ENCODE data around the gene PRAME. TPM values are rescaled to one million over a fixed set of nuclear protein-coding genes. Genes with fewer than 3 reads are reported as not detected.

PRAME gene
- total RNA-seq, 2 donors from 2014 or later, result 0.19 TPM; not detected in 1

DNA sequence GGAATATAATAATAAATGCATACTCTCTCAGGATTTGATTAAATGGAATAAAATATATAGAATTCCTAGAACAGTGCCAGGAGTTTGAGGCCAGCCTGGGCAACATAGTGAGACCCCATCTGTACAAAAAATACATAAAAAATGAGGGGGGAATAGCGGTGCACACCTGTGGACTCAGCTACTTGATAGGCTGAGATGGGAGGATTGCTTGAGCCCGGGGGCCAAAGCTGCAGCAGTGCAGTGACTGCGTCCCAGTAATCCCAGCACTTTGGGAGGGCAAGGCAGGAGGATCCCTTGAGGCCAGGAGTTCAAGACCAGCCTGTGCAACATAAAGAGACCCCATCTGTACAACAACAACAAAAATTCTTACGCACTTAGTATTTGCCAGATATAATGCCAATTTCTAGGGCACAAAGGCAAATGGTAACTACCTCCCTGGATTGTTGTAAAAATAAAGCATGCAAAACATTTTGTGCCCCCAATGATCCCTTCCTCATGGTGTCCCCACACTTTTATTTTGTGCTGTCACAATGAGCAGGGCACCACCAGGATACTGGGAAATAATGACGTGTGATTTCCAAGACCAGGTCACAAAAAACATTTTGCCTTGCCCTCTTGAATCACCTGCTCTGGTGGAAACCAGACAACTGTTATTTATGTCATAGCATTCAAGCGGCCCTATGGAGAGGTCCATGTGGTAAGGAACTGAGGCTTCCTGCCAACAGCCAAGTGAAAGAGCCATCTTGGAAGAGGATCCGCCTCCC is 20.7 kb downstream of the PRAME start:
- Histone ChIP-seq H3K27ac (no peak overlapping the region), H3K9me3 (peaks cover 0 to 7% of the 10 kb centered on the region in 2 donors), H3K4me1 (no peaks in the 10 kb centered on the region), H3K27me3 (no peaks in the 10 kb centered on the region), H3K4me3 (no peak overlapping the region), H3K36me3 (no peaks in the 10 kb centered on the region)
- TF ChIP-seq, protein P1, sequence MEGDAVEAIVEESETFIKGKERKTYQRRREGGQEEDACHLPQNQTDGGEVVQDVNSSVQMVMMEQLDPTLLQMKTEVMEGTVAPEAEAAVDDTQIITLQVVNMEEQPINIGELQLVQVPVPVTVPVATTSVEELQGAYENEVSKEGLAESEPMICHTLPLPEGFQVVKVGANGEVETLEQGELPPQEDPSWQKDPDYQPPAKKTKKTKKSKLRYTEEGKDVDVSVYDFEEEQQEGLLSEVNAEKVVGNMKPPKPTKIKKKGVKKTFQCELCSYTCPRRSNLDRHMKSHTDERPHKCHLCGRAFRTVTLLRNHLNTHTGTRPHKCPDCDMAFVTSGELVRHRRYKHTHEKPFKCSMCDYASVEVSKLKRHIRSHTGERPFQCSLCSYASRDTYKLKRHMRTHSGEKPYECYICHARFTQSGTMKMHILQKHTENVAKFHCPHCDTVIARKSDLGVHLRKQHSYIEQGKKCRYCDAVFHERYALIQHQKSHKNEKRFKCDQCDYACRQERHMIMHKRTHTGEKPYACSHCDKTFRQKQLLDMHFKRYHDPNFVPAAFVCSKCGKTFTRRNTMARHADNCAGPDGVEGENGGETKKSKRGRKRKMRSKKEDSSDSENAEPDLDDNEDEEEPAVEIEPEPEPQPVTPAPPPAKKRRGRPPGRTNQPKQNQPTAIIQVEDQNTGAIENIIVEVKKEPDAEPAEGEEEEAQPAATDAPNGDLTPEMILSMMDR (IDR thresholded peaks at IDR 0.05), result no peak
- DNase-seq (ENCODE audit: low spot score), result no peak

DNA sequence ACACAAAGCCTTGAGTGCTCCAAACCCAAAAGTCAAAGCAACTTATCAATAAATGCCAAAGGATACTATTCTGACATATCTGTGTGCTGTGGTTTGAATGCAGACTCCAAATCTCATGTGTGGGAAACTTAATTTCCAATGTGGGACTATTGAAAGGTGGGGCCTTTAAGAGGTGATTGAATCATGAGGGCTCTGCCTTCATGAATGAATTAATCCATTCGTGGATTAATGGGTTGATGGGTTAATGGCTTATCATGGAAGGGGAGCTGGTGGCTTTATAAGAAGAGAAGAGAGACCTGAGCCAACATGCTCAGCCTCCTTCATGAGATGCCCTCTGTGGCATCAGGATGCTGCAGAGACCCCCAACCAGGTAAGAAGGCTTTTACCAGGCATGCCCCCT is 22.1 kb downstream of the PRAME start:
- Histone ChIP-seq H3K27ac (no peak overlapping the region), H3K27me3 (no peaks in the 10 kb centered on the region), H3K9me3 (peaks cover 0 to 7% of the 10 kb centered on the region in 2 donors), H3K36me3 (no peaks in the 10 kb centered on the region), H3K4me1 (no peaks in the 10 kb centered on the region), H3K4me3 (no peak overlapping the region)
- TF ChIP-seq, protein P1 (IDR thresholded peaks at IDR 0.05), result no peak
- DNase-seq (ENCODE audit: low spot score), result no peak

DNA sequence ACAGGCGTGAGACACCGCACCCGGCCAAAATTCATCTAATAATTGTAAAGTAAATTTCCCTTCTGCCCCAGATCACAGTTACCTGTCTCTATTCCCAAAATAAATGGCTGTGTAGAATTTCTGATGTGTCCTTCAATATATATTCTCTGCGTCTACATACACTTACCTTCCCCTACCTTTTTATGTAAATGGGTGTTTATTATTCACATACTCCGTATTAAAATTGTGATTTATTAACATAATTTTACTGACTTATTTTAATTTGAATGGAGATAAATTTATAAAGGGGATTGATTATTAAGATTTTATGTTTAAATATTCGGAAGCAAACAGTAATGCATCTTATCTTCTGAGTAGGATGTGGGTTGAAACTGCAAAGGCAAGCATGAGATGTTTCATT is 22.6 kb downstream of the PRAME start:
- Histone ChIP-seq H3K4me3 (no peak overlapping the region), H3K36me3 (no peaks in the 10 kb centered on the region), H3K4me1 (no peaks in the 10 kb centered on the region), H3K27ac (no peak overlapping the region), H3K9me3 (peaks cover 0 to 7% of the 10 kb centered on the region in 2 donors), H3K27me3 (no peaks in the 10 kb centered on the region)
- TF ChIP-seq, protein P1 (IDR thresholded peaks at IDR 0.05), result no peak
- no peak for DNase-seq (ENCODE audit: low spot score)

DNA sequence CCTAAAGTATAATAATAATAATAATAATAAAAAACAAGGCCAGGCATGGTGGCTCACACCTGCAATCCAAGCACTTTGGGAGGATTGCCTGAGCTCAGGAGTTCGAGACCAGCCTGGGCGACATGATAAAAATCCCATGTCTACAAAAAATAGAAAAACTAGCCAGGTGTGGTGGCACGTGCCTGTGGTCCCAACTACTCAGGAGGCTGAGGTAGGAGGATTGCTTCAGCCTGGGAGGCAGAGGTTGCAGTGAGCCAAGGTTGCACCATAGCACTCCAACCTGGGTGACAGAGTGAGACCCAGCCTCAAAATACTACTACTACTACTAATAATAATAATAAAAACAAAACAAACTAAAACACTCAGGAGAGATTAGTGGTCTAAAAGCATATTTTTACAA is 23.4 kb downstream of the PRAME start:
- no peaks in the 10 kb centered on the region for H3K36me3 ChIP-seq
- TF ChIP-seq, protein P1 (IDR thresholded peaks at IDR 0.05), result no peak
- no peak overlapping the region for H3K27ac ChIP-seq
- H3K9me3 ChIP-seq, result peaks cover 0 to 7% of the 10 kb centered on the region in 2 donors
- no peaks in the 10 kb centered on the region for H3K4me1 ChIP-seq
- H3K4me3 ChIP-seq, result no peak overlapping the region
- H3K27me3 ChIP-seq, result no peaks in the 10 kb centered on the region
- no peak for DNase-seq (ENCODE audit: low spot score)

DNA sequence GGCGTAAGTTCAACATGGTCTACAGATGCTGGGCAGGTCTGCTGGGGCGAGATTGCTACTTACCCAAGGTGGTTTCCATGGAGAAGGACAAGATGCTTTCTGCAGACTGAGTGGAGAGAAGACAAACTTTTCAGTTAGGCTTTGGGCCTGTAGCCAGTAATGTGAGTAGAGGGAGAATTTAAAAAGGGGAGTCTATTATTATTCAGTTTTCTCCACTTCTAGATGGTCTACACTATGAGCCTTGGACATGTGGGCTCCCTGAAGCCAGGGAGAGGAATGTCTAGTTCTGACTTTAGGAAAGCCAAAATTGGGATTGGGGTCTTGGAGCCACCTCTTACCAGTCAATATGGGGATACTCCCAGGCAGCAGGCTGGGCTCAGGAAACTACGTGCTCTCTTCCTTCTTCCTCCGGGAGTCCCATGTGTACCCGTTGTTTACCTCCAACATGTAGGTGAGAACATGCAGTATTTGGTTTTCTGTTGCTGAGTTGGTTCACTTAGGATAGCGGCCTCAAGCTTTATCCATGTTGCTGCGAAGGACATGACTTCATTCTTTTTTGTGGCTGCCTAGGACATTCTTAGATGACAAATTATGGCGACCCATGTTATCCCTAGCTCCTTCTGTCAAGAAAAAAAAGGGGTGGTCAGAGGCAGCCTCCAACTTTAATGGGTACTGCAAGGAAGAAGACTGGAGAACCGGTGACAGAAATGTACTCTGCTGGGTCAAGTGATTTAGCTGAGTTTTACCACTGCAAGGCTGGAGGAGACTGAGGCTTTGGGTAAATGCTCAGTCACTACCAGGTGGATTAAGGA is 24.3 kb downstream of the PRAME start:
- TF ChIP-seq, protein P1 (IDR thresholded peaks at IDR 0.05), result no peak
- Histone ChIP-seq H3K27ac (no peak overlapping the region), H3K27me3 (no peaks in the 10 kb centered on the region), H3K4me1 (no peaks in the 10 kb centered on the region), H3K9me3 (peaks cover 0 to under 1% of the 10 kb centered on the region in 2 donors), H3K36me3 (no peaks in the 10 kb centered on the region), H3K4me3 (no peak overlapping the region)
- no peak for DNase-seq (ENCODE audit: low spot score)

Data from right atrium auricular region (tissue), 2 donors.